NT2/D1 (cell line): ENCODE data around the gene C19orf53.

Experiments
- SUZ12 ChIP-seq: IDR thresholded peaks from 2 replicates; pipeline ENCODE4 v1.6.1; 2011; ENCODE audit not compliant: insufficient read length, insufficient read depth; ENCODE audit errors: extremely low read depth
- YY1 ChIP-seq: IDR thresholded peaks from 2 replicates; pipeline ENCODE4 v1.6.1; 2011; ENCODE audit not compliant: insufficient read length, insufficient read depth
- ZNF274 ChIP-seq: IDR thresholded peaks from 2 replicates; pipeline ENCODE4 v1.6.1; 2011; ENCODE audit warnings: mild to moderate bottlenecking, low read depth, low read length

DNA sequence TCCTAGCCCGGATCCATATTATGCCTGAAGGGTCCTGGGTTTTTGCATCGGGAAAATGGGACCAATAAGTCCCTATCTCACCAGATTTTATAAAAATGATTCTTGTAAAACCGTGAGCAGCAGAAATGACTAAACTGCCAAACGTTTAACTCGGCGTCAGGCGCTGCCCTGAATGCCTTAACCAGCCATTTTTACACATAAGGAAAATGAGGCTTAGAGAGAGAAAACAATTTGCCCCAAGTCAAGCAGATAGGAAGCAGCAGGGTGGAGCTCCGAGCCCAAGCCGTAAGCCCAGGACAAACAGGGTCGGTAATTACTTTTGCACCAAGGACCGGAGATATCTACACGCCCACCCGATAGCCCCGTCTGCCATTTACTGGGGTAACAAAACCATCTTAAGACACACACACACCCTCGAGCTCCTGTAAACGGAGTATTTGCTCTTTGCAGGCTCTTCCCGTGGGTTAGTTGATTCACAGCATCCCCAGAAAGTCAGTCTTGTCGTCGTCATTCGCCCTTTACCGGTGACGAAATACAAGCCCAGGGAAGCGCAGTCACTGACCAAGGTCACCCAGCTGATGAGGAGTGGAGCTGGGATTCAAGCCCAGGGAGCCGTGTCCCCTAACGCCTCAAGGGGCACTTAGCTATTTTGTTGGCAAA, 26.0 kb upstream of the C19orf53 start:
- no peak for TF ChIP-seq SUZ12
- TF ChIP-seq YY1: no peak
- TF ChIP-seq ZNF274: no peak
